Upper lobe of right lung (tissue), 1 donor: ENCODE data around the gene B3GAT3. TPM values are rescaled to one million over a fixed set of nuclear protein-coding genes. Genes with fewer than 3 reads are reported as not detected.

Experiments
- ATAC-seq: fragments of 200-7000 bp; cut with Tn5 transposase; one replicate; pipeline ENCODE4 v1.9.1; 2020; ENCODE audit warnings: mild to moderate bottlenecking, moderate library complexity
- DNase-seq: peaks from one replicate; pipeline ENCODE4 v3.0.0-alpha.2; 2020
- H3K27ac ChIP-seq: fragments of 200-600 bp; one replicate; pipeline ENCODE4 v1.8.0; 2022
- H3K27me3 ChIP-seq: fragments of 200-600 bp; one replicate; pipeline ENCODE4 v1.8.0; 2022; ENCODE audit warnings: mild to moderate bottlenecking
- H3K36me3 ChIP-seq: fragments of 200-600 bp; one replicate; pipeline ENCODE4 v1.8.0; 2022
- H3K4me1 ChIP-seq: fragments of 200-600 bp; one replicate; pipeline ENCODE4 v1.8.0; 2022
- H3K4me3 ChIP-seq: fragments of 200-600 bp; one replicate; pipeline ENCODE4 v1.8.0; 2022; ENCODE audit warnings: mild to moderate bottlenecking
- H3K9me3 ChIP-seq: fragments of 200-600 bp; one replicate; pipeline ENCODE4 v1.8.0; 2022
- CTCF ChIP-seq: fragments of 200-600 bp; IDR thresholded peaks from one replicate; pipeline ENCODE4 v1.8.0; 2022; ENCODE audit warnings: antibody characterized with exemption
- intact Hi-C: fragments of 100-400 bp; cut with DNase I; formaldehyde crosslinking; loops from one replicate; pipeline ENCODE4 v1.11.0; 2022
- total RNA-seq: library from RNA; stranded (reverse); fragmentation: NEBNext Ultra II Directional; extraction: Animal tissue kit (Norgen Biotek cat#: 25700); gene quantifications from one replicate; pipeline ENCODE4 v1.2.1, GENCODE V29; 2021
- donor health status: DM: no; HTN: yes; CAD: no; lungs with severe emphysema.

Gene B3GAT3
- total RNA-seq, 1 donor from 2014 or later = 40.1 TPM

- ATAC-seq (no peak), DNase-seq (no peak)
- H3K27me3 ChIP-seq = no peaks in the 10 kb centered on the region
- no peaks in the 10 kb centered on the region for H3K9me3 ChIP-seq
- peaks cover 23% of the 10 kb centered on the region for H3K4me1 ChIP-seq
- no peak overlapping the region for H3K4me3 ChIP-seq
- intact Hi-C loops = no loop called here
- peaks cover 50% of the 10 kb centered on the region for H3K36me3 ChIP-seq
- H3K27ac ChIP-seq = no peak overlapping the region
- no peak for TF ChIP-seq CTCF
Measured at GRCh38 chr11:62608776-62609175, 13.0 kb downstream of the B3GAT3 start.

- ATAC-seq = no peak
- Histone ChIP-seq H3K27ac (no peak overlapping the region), H3K9me3 (no peaks in the 10 kb centered on the region), H3K4me3 (no peak overlapping the region), H3K36me3 (peaks cover 50% of the 10 kb centered on the region), H3K27me3 (no peaks in the 10 kb centered on the region), H3K4me1 (peaks cover 16% of the 10 kb centered on the region)
- intact Hi-C loops = no loop called here
- DNase-seq = no peak
- TF ChIP-seq CTCF = no peak
Measured at GRCh38 chr11:62607714-62608113, 14.1 kb downstream of the B3GAT3 start.

GRCh38 chr11:62605902-62606301, 15.9 kb downstream of the B3GAT3 start:
- intact Hi-C loops = no loop called here
- no peak for DNase-seq
- peaks cover 10% of the 10 kb centered on the region for H3K4me1 ChIP-seq
- peaks cover 50% of the 10 kb centered on the region for H3K36me3 ChIP-seq
- no peak overlapping the region for H3K4me3 ChIP-seq
- TF ChIP-seq CTCF = no peak
- H3K27me3 ChIP-seq = no peaks in the 10 kb centered on the region
- H3K27ac ChIP-seq = no peak overlapping the region
- ATAC-seq = no peak
- no peaks in the 10 kb centered on the region for H3K9me3 ChIP-seq

GRCh38 chr11:62605467-62605866, 16.3 kb downstream of the B3GAT3 start:
- Histone ChIP-seq H3K4me1 (peaks cover 5% of the 10 kb centered on the region), H3K36me3 (peaks cover 48% of the 10 kb centered on the region), H3K4me3 (no peak overlapping the region), H3K27me3 (no peaks in the 10 kb centered on the region), H3K9me3 (no peaks in the 10 kb centered on the region), H3K27ac (no peak overlapping the region)
- TF ChIP-seq CTCF = no peak
- intact Hi-C loops = no loop called here
- DNase-seq = no peak
- no peak for ATAC-seq

- ATAC-seq = no peak
- no peaks in the 10 kb centered on the region for H3K9me3 ChIP-seq
- no peak overlapping the region for H3K27ac ChIP-seq
- no peaks in the 10 kb centered on the region for H3K27me3 ChIP-seq
- H3K36me3 ChIP-seq = peaks cover 43% of the 10 kb centered on the region
- H3K4me3 ChIP-seq = no peak overlapping the region
- no peak for TF ChIP-seq CTCF
- no peak for DNase-seq
- intact Hi-C loops = no loop called here
- H3K4me1 ChIP-seq = peaks cover 13% of the 10 kb centered on the region
Measured at GRCh38 chr11:62604460-62605120, 17.2 kb downstream of the B3GAT3 start.
